BLaER1 (cell line): Measurements from ENCODE around the gene GMDS.
"Not testable (repeated sequence)": the region's sequence is repeated elsewhere in the genome, so short reads cannot be mapped to it uniquely, and the experiment has no call there.

Experiments
- H3K27ac ChIP-seq: shearing (Covaris generic); formaldehyde crosslinking; 2 replicates; pipeline ENCODE4 v1.8.1; 2022
- H3K27me3 ChIP-seq: shearing (Covaris generic); formaldehyde crosslinking; 2 replicates; pipeline ENCODE4 v1.8.1; 2022
- H3K36me3 ChIP-seq: shearing (Covaris generic); formaldehyde crosslinking; 2 replicates; pipeline ENCODE4 v1.8.1; 2022
- H3K4me1 ChIP-seq: shearing (Covaris generic); formaldehyde crosslinking; 2 replicates; pipeline ENCODE4 v1.8.1; 2022
- H3K4me2 ChIP-seq: shearing (Covaris generic); formaldehyde crosslinking; 2 replicates; pipeline ENCODE4 v1.8.1; 2022
- H3K4me3 ChIP-seq: shearing (Covaris generic); formaldehyde crosslinking; 2 replicates; pipeline ENCODE4 v1.8.1; 2022
- H3K9ac ChIP-seq: shearing (Covaris generic); formaldehyde crosslinking; 2 replicates; pipeline ENCODE4 v1.8.1; 2022
- H3K9me3 ChIP-seq: shearing (Covaris generic); formaldehyde crosslinking; 2 replicates; pipeline ENCODE4 v1.8.1; 2022
- H4K20me1 ChIP-seq: shearing (Covaris generic); formaldehyde crosslinking; 2 replicates; pipeline ENCODE4 v1.8.1; 2022
- Cebpa-rat ChIP-seq: shearing (Covaris generic); IDR thresholded peaks from 2 replicates; pipeline ENCODE4 v1.8.1; 2022

Gene GMDS

GRCh38 chr6:1757131-1757530, 488.3 kb downstream of the GMDS start:
- H3K4me1 ChIP-seq: no peaks in the 10 kb centered on the region
- H3K27me3 ChIP-seq: no peaks in the 10 kb centered on the region
- H4K20me1 ChIP-seq: no peaks in the 10 kb centered on the region
- H3K36me3 ChIP-seq: no peaks in the 10 kb centered on the region
- peaks cover 5% of the 10 kb centered on the region for H3K9me3 ChIP-seq
- no peak overlapping the region for H3K9ac ChIP-seq
- H3K4me2 ChIP-seq: no peak overlapping the region
- H3K4me3 ChIP-seq: no peak overlapping the region
- no peak for TF ChIP-seq Cebpa-rat
- H3K27ac ChIP-seq: no peak overlapping the region

- Histone ChIP-seq H3K4me1 (no peaks in the 10 kb centered on the region), H3K36me3 (no peaks in the 10 kb centered on the region)
Observed at GRCh38 chr6:1756472-1757129, 488.8 kb downstream of the GMDS start.

GRCh38 chr6:1751063-1751462, 494.3 kb downstream of the GMDS start:
- H3K9ac ChIP-seq, H4K20me1 ChIP-seq, H3K27ac ChIP-seq, H3K36me3 ChIP-seq, H3K27me3 ChIP-seq, H3K4me3 ChIP-seq: not testable (repeated sequence)
- peaks cover 23% of the 10 kb centered on the region for H3K4me1 ChIP-seq
- peak overlapping the region; percentile 30; the same call in 1 of the 2 replicates for H3K4me2 ChIP-seq
- H3K9me3 ChIP-seq: peaks cover 16% of the 10 kb centered on the region

More at GRCh38 chr6:1756472-1757129, 488.8 kb downstream of the GMDS start:
- no peak overlapping the region for H3K9ac ChIP-seq
- no peak overlapping the region for H3K27ac ChIP-seq
- no peaks in the 10 kb centered on the region for H3K27me3 ChIP-seq
- no peak overlapping the region for H3K4me2 ChIP-seq
- peaks cover 7% of the 10 kb centered on the region for H3K9me3 ChIP-seq
- no peak overlapping the region for H3K4me3 ChIP-seq
- TF ChIP-seq Cebpa-rat: no peak
- no peaks in the 10 kb centered on the region for H4K20me1 ChIP-seq

- Histone ChIP-seq H3K9ac (no peak overlapping the region), H3K4me3 (no peak overlapping the region), H3K4me1 (peaks cover 39% of the 10 kb centered on the region), H4K20me1 (no peaks in the 10 kb centered on the region), H3K4me2 (no peak overlapping the region), H3K9me3 (peaks cover 16% of the 10 kb centered on the region), H3K27ac (no peak overlapping the region), H3K36me3 (no peaks in the 10 kb centered on the region), H3K27me3 (no peaks in the 10 kb centered on the region)
- TF ChIP-seq Cebpa-rat: no peak
Observed at GRCh38 chr6:1749041-1749440, 496.4 kb downstream of the GMDS start.

- peaks cover 14% of the 10 kb centered on the region for H3K9me3 ChIP-seq
- no peak overlapping the region for H3K27ac ChIP-seq
- no peak overlapping the region for H3K9ac ChIP-seq
- no peak for TF ChIP-seq Cebpa-rat
- no peak overlapping the region for H3K4me3 ChIP-seq
- H3K27me3 ChIP-seq: no peaks in the 10 kb centered on the region
- no peaks in the 10 kb centered on the region for H3K36me3 ChIP-seq
- no peaks in the 10 kb centered on the region for H4K20me1 ChIP-seq
- peaks cover 39% of the 10 kb centered on the region for H3K4me1 ChIP-seq
- no peak overlapping the region for H3K4me2 ChIP-seq
Observed at GRCh38 chr6:1747531-1747930, 497.9 kb downstream of the GMDS start.

DNA sequence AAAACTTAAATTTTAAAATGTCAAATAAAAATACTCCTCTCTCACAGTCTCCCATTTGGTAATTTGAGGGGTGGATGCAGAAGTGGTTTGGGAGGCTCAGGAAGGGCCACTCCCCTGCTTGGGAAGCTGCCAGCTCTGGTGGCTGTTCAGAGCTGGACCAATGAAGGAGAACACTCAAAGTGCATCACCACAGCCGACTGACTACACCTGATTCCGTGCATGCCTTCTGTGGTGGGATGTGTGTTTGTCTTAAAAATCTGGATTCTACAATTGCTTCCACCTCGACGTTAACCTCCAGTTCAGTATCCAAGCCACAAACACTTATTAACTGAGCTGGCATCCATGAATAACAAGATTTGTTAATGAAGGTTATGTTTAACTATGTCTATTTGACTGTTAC, 498.4 kb downstream of the GMDS start:
- H3K36me3 ChIP-seq: no peaks in the 10 kb centered on the region
- H4K20me1 ChIP-seq: no peaks in the 10 kb centered on the region
- peaks cover 39% of the 10 kb centered on the region for H3K4me1 ChIP-seq
- H3K9ac ChIP-seq: no peak overlapping the region
- H3K27me3 ChIP-seq: no peaks in the 10 kb centered on the region
- H3K9me3 ChIP-seq: peaks cover 11% of the 10 kb centered on the region
- no peak overlapping the region for H3K27ac ChIP-seq
- peak overlapping the region; percentile 44 for H3K4me2 ChIP-seq
- TF ChIP-seq Cebpa-rat: no peak
- no peak overlapping the region for H3K4me3 ChIP-seq

GRCh38 chr6:1745814-1746213, 499.6 kb downstream of the GMDS start:
- TF ChIP-seq Cebpa-rat: no peak
- Histone ChIP-seq H3K4me3 (no peak overlapping the region), H3K9ac (no peak overlapping the region), H3K36me3 (no peaks in the 10 kb centered on the region), H4K20me1 (no peaks in the 10 kb centered on the region), H3K4me1 (peaks cover 35% of the 10 kb centered on the region), H3K27ac (peak overlapping the region; percentile 40; the same call in 1 of the 2 replicates), H3K4me2 (peak overlapping the region; percentile 63), H3K27me3 (no peaks in the 10 kb centered on the region), H3K9me3 (peaks cover 3% of the 10 kb centered on the region; the same call in 1 of the 2 replicates)

DNA sequence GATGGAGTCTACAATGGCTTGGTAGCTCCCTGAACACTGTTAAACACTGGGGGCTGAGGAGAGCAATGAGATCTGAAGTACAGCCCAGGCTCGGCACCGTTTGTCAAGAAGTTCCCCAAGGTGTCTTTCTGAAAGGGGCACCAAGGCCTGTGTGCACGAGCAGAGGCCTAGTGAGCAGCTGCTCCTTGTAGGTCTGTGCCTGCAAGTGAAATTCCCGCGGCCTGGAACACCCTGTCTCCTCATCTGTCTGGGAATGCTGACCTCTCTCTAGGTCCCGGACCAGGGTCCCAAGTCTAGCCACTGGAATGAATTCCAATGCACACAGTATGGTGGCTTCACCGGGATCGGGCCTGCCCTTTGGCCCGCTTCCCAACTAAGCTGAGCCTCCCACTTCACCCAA, 500.9 kb downstream of the GMDS start:
- no peak overlapping the region for H3K27ac ChIP-seq
- TF ChIP-seq Cebpa-rat: no peak
- H3K27me3 ChIP-seq: no peaks in the 10 kb centered on the region

GRCh38 chr6:1739680-1740079, 505.7 kb downstream of the GMDS start:
- no peak for TF ChIP-seq Cebpa-rat
- Histone ChIP-seq H3K9ac (no peak overlapping the region), H3K4me2 (peak overlapping the region; percentile 48), H3K36me3 (no peaks in the 10 kb centered on the region), H3K27me3 (no peaks in the 10 kb centered on the region), H3K9me3 (no peaks in the 10 kb centered on the region), H3K4me3 (no peak overlapping the region), H3K27ac (no peak overlapping the region), H3K4me1 (peaks cover 22% of the 10 kb centered on the region), H4K20me1 (no peaks in the 10 kb centered on the region)

More for the DNA sequence above, 500.9 kb downstream of the GMDS start:
- Histone ChIP-seq H3K4me3 (no peak overlapping the region), H3K4me1 (peaks cover 39% of the 10 kb centered on the region), H3K4me2 (no peak overlapping the region), H3K9ac (no peak overlapping the region), H4K20me1 (no peaks in the 10 kb centered on the region), H3K9me3 (no peaks in the 10 kb centered on the region), H3K36me3 (no peaks in the 10 kb centered on the region)

DNA sequence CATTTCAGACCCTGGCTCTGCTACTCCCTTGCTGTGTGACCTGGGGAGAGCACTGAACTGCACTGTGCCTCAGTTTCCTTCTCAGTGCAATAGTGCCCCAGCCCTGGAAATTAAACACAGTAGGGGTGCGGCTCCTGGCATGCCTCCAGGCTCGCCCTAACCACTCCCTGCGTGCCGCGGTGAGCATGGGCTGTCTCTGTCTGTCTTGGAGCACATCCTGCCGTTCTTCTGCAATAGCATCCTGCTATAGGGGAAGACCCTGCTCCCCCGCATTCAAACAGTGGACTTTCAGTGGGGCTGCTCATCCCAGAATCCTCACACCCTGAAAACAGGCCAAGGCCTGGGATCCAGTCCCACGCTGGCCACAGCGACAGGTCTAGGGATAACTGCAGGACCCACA, 506.2 kb downstream of the GMDS start:
- Histone ChIP-seq H4K20me1 (no peaks in the 10 kb centered on the region), H3K4me2 (peak overlapping the region; percentile 48), H3K4me1 (peaks cover 19% of the 10 kb centered on the region), H3K9me3 (no peaks in the 10 kb centered on the region), H3K36me3 (no peaks in the 10 kb centered on the region), H3K4me3 (no peak overlapping the region), H3K27me3 (no peaks in the 10 kb centered on the region), H3K27ac (no peak overlapping the region), H3K9ac (no peak overlapping the region)
- no peak for TF ChIP-seq Cebpa-rat

DNA sequence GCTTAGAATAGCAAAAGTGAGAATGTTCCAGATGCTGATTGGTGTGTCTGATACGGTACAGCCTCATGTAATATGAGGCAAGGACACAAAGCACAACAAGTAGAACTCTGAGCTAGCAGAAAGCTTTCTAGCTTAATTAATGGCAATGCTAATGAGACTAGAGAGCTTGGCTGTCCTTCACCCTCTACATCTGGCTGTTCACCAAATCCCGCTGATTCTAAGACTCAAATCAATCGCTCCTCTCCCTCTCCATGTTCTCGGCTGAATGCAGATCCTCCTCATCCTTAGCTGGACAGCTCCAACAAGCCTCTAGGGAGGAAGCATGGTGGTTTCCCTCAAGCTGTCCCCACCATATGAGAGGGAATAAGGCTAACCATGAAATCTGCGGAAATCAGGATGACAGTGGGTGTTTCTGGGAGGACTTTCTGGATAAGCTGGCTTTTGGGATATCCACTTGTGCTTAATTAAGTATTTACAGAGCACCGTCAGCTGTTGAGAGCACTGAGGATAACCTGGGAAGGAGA, 506.8 kb downstream of the GMDS start:
- Histone ChIP-seq H3K4me3 (no peak overlapping the region), H3K36me3 (no peaks in the 10 kb centered on the region), H4K20me1 (no peaks in the 10 kb centered on the region), H3K9me3 (no peaks in the 10 kb centered on the region), H3K27ac (no peak overlapping the region), H3K27me3 (no peaks in the 10 kb centered on the region), H3K9ac (no peak overlapping the region), H3K4me1 (peaks cover 19% of the 10 kb centered on the region), H3K4me2 (no peak overlapping the region)
- TF ChIP-seq Cebpa-rat: no peak
